GM23338 (cell line): ENCODE results near the gene FRRS1L.

Experiments
- CREB1 ChIP-seq: fragments of 250-450 bp; sonication (Bioruptor Pico); IDR thresholded peaks from 2 replicates; pipeline ENCODE4 v1.5.0; 2020; ENCODE audit warnings: low read depth, mild to moderate bottlenecking, moderate library complexity
- CTCF ChIP-seq, 2 experiments: fragments of 200-600 bp in 1 of 2; sonication (generic) in 1 of 2; conservative IDR thresholded peaks; 2 replicates each; pipeline versions ENCODE4 v1.5.1 to v1.6.1; 2016 to 2017; ENCODE audit warnings: antibody characterized with exemption in 2 of 2, low read depth in 2 of 2, mild to moderate bottlenecking in 2 of 2, moderate library complexity in 1 of 2
- ETS1 ChIP-seq: IDR thresholded peaks from 2 replicates; pipeline ENCODE4 v1.6.1; 2016; ENCODE audit warnings: antibody characterized with exemption
- EZH2 ChIP-seq: fragments of 200-600 bp; sonication (generic); IDR thresholded peaks from one replicate; pipeline ENCODE4 v1.8.0; 2017; ENCODE audit warnings: antibody characterized with exemption, mild to moderate bottlenecking, low read depth; ENCODE audit not compliant: unreplicated experiment
- EZH2phosphoT487 ChIP-seq: fragments of 200-600 bp; sonication (generic); IDR thresholded peaks from one replicate; pipeline ENCODE4 v1.8.1; 2018; ENCODE audit warnings: antibody characterized with exemption; ENCODE audit not compliant: unreplicated experiment
- JUNB ChIP-seq: IDR thresholded peaks from one replicate; pipeline ENCODE4 v1.6.1; 2016; ENCODE audit warnings: antibody characterized with exemption; ENCODE audit not compliant: unreplicated experiment
- NANOG ChIP-seq: IDR thresholded peaks from 2 replicates; pipeline ENCODE4 v1.6.1; 2016; ENCODE audit warnings: antibody characterized with exemption, borderline replicate concordance
- POLR2AphosphoS5 ChIP-seq: IDR thresholded peaks from 2 replicates; pipeline ENCODE4 v1.6.1; 2016; ENCODE audit warnings: antibody characterized with exemption, low read depth
- REST ChIP-seq: IDR thresholded peaks from one replicate; pipeline ENCODE4 v1.6.1; 2018; ENCODE audit warnings: antibody characterized with exemption; ENCODE audit not compliant: unreplicated experiment
- STAT1 ChIP-seq: IDR thresholded peaks from one replicate; pipeline ENCODE4 v1.6.1; 2016; ENCODE audit warnings: antibody characterized with exemption; ENCODE audit not compliant: unreplicated experiment
- ZNF114 ChIP-seq: fragments of 250-450 bp; sonication (Bioruptor Pico); IDR thresholded peaks from 2 replicates; pipeline ENCODE4 v1.5.0; 2020; ENCODE audit warnings: mild to moderate bottlenecking, moderate library complexity
- ZNF331 ChIP-seq: fragments of 250-450 bp; sonication (Bioruptor Pico); IDR thresholded peaks from 2 replicates; pipeline ENCODE4 v1.5.0; 2020; ENCODE audit warnings: low read depth, mild to moderate bottlenecking, moderate library complexity
- ZNF462 ChIP-seq: fragments of 250-450 bp; sonication (Bioruptor Pico); IDR thresholded peaks from 2 replicates; pipeline ENCODE4 v1.5.0; 2020; ENCODE audit warnings: mild to moderate bottlenecking, moderate library complexity

- TF ChIP-seq POLR2AphosphoS5 = no peak
- TF ChIP-seq CTCF (conservative IDR thresholded peaks at IDR 0.05; ENCODE audit: low read depth in 2 of 2) = no peak
- TF ChIP-seq REST = no peak
- TF ChIP-seq CREB1 = no peak
- TF ChIP-seq EZH2phosphoT487 = no peak
- no peak for TF ChIP-seq EZH2
- TF ChIP-seq JUNB = no peak
- no peak for TF ChIP-seq STAT1
- no peak for TF ChIP-seq ETS1
- no peak for TF ChIP-seq ZNF462
- no peak for TF ChIP-seq ZNF114 (CRISPR knock-in tag)
- no peak for TF ChIP-seq NANOG
- TF ChIP-seq ZNF331 (CRISPR knock-in tag) = no peak
Measured at GRCh38 chr9:109186857-109187520, 19.9 kb upstream of the FRRS1L start.
